Muscle of arm (tissue), 12 donors: Measurements from ENCODE around the gene IRS2. TPM values are rescaled to one million over a fixed set of nuclear protein-coding genes. Genes with fewer than 3 reads are reported as not detected.
"Not testable (repeated sequence)": the region's sequence is repeated elsewhere in the genome, so short reads cannot be mapped to it uniquely, and the experiment has no call there.

ENCODE experiments used
- DNase-seq: peaks from one replicate; pipeline ENCODE4 v3.0.0-alpha.2; 2013
- polyA plus RNA-seq, 12 donors: library from polyadenylated mRNA; unstranded; fragments of 120-200 nt; gene quantifications; one replicate each; pipeline ENCODE4 v1.2.1, GENCODE V29; 2013; ENCODE audit not compliant: insufficient read length in 12 of 12

The IRS2 gene
- polyA plus RNA-seq, 12 donors = 1.8 to 50.7 (median 3.0) TPM

- DNase-seq = no peak
These were observed 50.9 kb downstream of the IRS2 start for GRCh38 chr13:109735436-109735966.

- DNase-seq = no peak
These were observed 52.2 kb downstream of the IRS2 start for GRCh38 chr13:109734002-109734785.

GRCh38 chr13:109733550-109733949 lies 52.8 kb downstream of the IRS2 start:
- no peak for DNase-seq

- not testable (repeated sequence) for DNase-seq
These were observed 53.8 kb downstream of the IRS2 start for GRCh38 chr13:109732470-109733170.

- no peak for DNase-seq
These were observed 55.5 kb downstream of the IRS2 start for GRCh38 chr13:109730812-109731335.

GRCh38 chr13:109728791-109729731 lies 57.3 kb downstream of the IRS2 start:
- DNase-seq = no peak

- DNase-seq = no peak
These were observed 58.3 kb downstream of the IRS2 start for GRCh38 chr13:109728061-109728460.

GRCh38 chr13:109727251-109727650 lies 59.1 kb downstream of the IRS2 start:
- no peak for DNase-seq

GRCh38 chr13:109725995-109726637 lies 60.3 kb downstream of the IRS2 start:
- no peak for DNase-seq

- no peak for DNase-seq
These were observed 61.1 kb downstream of the IRS2 start for GRCh38 chr13:109725297-109725696.

- no peak for DNase-seq
These were observed 61.8 kb downstream of the IRS2 start for GRCh38 chr13:109724603-109725002.

- no peak for DNase-seq
These were observed 63.3 kb downstream of the IRS2 start for GRCh38 chr13:109723046-109723445.

- no peak for DNase-seq
These were observed 64.3 kb downstream of the IRS2 start for GRCh38 chr13:109722068-109722467.

GRCh38 chr13:109720758-109721184 lies 65.6 kb downstream of the IRS2 start:
- no peak for DNase-seq

GRCh38 chr13:109719962-109720646 lies 66.3 kb downstream of the IRS2 start:
- no peak for DNase-seq

GRCh38 chr13:109718726-109719125 lies 67.7 kb downstream of the IRS2 start:
- DNase-seq = no peak

- no peak for DNase-seq
These were observed 68.7 kb downstream of the IRS2 start for GRCh38 chr13:109717686-109718085.

- no peak for DNase-seq
These were observed 70.5 kb downstream of the IRS2 start for GRCh38 chr13:109715902-109716301.

- no peak for DNase-seq
These were observed 72.7 kb downstream of the IRS2 start for GRCh38 chr13:109713681-109714080.

GRCh38 chr13:109712124-109712722 lies 74.2 kb downstream of the IRS2 start:
- DNase-seq = no peak
